Measurements from ENCODE around the gene FAM170B.

The FAM170B gene

GRCh38 chr10:49168831-49169500 lies 35.1 kb upstream of the FAM170B start:
- DNase-seq: no peak

GRCh38 chr10:49168171-49168540 lies 34.3 kb upstream of the FAM170B start:
- no peak for DNase-seq

- no peak for DNase-seq
Measured at GRCh38 chr10:49167425-49168170, 33.8 kb upstream of the FAM170B start.

- no peak for DNase-seq
Measured at GRCh38 chr10:49166484-49167400, 32.9 kb upstream of the FAM170B start.

- DNase-seq: no peak
Measured at GRCh38 chr10:49165821-49166483, 32.1 kb upstream of the FAM170B start.

- no peak for DNase-seq
Measured at GRCh38 chr10:49165259-49165658, 31.4 kb upstream of the FAM170B start.

GRCh38 chr10:49164559-49165188 lies 30.9 kb upstream of the FAM170B start:
- DNase-seq: peak; percentile 2

- no peak for DNase-seq
Measured at GRCh38 chr10:49163741-49164140, 29.9 kb upstream of the FAM170B start.

GRCh38 chr10:49162761-49163310 lies 29.0 kb upstream of the FAM170B start:
- DNase-seq: no peak

- DNase-seq: no peak
Measured at GRCh38 chr10:49162063-49162462, 28.2 kb upstream of the FAM170B start.

GRCh38 chr10:49161411-49161997 lies 27.7 kb upstream of the FAM170B start:
- peak; percentile 39 for DNase-seq

GRCh38 chr10:49160814-49161213 lies 27.0 kb upstream of the FAM170B start:
- no peak for DNase-seq

GRCh38 chr10:49160110-49160509 lies 26.3 kb upstream of the FAM170B start:
- no peak for DNase-seq

- DNase-seq: no peak
Measured at GRCh38 chr10:49158915-49159314, 25.1 kb upstream of the FAM170B start.

- no peak for DNase-seq
Measured at GRCh38 chr10:49158404-49158803, 24.6 kb upstream of the FAM170B start.

- DNase-seq: no peak
Measured at GRCh38 chr10:49157229-49157628, 23.4 kb upstream of the FAM170B start.

- no peak for DNase-seq
Measured at GRCh38 chr10:49154641-49155040, 20.8 kb upstream of the FAM170B start.

GRCh38 chr10:49153971-49154370 lies 20.1 kb upstream of the FAM170B start:
- DNase-seq: no peak

- DNase-seq: no peak
Measured at GRCh38 chr10:49153115-49153514, 19.3 kb upstream of the FAM170B start.

- DNase-seq: no peak
Measured at GRCh38 chr10:49152663-49153062, 18.8 kb upstream of the FAM170B start.

GRCh38 chr10:49152037-49152436 lies 18.2 kb upstream of the FAM170B start:
- no peak for DNase-seq

GRCh38 chr10:49151481-49151880 lies 17.7 kb upstream of the FAM170B start:
- no peak for DNase-seq

Measured in NCI-H345 (cell line).